Brain pericyte (primary cell): ENCODE measurements around the gene ID2.
A peak's percentile ranks its signal among the peaks of the same experiment; 100 is the strongest.

Source experiments
- DNase-seq: peaks from one replicate; pipeline ENCODE4 v3.0.0-alpha.2; 2012; ENCODE audit warnings: low read depth, low spot score

The ID2 gene

DNA sequence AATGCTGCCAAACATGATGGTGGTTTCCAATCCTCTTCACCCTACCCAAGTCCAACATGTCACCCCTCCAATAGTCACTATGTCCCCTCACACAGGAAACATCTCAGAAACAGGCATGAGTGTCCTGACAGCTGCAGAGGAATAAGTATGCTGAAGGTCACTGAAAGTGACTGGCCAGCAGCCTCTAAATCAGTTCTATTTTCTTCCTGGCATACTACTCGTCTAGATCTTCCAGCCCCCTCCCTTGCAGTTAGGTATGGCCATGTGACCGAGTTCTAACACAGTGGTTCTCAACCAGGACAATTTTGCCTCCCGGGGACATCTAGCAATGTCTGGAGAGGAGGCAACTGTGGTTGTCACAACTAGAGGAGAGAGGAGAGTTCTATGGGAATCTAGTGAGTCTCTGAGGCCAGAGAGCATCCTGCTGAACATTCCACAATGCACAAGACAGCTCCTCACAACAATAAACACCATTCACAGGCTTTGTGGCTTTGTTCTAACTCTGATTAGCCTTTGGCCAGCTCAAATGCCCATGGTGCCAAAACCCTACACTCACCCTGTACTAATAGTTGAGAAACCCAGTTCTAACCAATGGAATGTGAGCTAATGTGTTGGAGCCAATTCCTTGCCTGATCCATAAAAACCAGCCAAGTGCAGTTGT lies 12.6 kb upstream of the ID2 start:
- DNase-seq, result no peak

DNA sequence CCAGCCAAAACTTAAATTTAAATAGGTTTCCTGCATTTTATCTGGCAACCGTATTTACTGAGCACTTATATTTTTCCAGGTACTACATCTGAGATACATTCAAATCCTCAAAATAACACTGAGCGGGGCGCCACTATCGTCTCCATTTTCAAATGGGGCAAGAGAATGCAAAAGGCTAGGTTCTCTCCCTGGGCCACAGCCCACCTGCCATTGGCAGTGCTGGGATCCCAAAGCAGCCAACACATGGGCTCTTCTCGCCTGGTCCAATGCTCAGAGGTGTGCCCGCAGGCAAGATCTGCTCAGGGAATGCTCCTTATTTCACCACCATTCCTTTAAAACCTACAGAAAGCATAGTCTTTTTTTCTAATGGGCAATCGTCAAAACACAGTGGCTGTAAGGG lies 11.3 kb upstream of the ID2 start:
- no peak for DNase-seq

DNA sequence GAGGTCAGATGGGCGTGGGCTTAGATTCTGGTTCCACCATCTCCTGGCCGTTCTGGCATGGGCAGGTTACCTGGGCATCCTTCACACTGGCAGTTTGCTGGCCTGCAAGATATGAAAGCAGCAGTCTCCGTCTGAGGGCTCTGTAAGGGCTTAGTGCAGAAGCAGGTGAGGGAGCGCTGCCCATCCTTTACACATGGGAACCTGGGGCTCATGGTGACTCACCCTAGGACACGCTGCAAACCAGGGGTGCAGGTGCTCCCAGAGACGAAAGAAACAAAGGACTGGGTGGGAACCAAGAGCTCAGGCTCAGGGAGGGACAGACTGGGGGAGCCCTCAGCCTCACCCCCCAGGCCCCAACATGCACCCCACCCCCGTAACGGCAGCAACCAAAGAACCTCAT lies 10.7 kb upstream of the ID2 start:
- no peak for DNase-seq

DNA sequence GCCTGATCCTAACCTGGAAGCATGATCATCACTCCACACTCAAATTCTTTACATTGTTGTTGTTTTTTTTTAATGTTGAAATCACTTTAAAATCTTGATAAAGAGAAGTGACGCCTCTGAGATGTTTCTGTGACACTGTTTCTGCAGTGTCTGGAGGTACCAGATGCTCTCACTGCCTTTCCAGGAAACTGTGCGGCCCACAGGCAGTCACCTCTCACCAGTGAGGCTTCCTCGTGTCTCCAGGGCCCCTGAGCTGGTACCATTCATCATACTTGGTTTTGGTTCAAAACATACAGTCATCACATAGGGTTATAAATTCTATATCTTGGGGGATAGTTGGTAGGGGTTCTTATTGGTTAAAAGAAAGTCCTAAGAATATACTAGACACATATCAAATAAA lies 10.1 kb upstream of the ID2 start:
- no peak for DNase-seq

DNA sequence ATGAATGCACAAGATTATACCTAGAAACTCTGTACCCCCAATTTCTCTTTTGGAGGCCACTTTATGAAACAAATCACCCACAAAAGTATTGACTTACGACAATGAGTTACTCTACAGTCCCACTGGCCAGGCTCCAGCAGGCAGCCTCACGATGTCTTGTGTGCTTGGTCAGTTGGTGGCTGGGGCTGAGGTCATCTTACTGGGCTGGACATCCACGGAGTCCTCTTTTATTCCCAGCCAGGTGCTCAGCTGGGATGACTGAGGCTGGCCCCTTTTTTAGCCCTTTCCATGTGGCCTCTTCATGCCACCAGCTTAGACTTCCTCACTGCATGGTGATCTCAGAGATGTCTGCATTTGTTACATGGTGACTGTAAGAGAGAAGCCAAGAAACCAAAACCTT lies 8.9 kb upstream of the ID2 start:
- DNase-seq, result no peak

DNA sequence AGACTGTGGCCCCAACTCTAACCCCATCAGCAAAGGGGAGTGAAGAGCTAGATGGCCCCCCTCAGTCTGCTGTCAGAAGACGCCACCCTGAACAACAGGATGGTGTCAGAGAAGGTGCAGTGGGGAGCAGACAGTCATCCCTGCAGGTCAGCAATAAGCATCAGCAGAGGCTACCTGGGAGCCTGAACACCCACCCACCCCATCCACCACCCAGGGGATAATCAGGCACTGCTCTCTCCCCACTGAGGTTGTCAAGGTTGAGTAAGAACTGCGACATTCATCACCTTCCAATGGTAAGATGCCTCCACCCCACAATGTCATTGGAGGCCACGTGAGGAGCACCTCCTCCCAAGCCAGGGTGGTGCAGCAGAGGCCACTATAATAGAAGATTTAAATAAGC lies 8.5 kb upstream of the ID2 start:
- no peak for DNase-seq

DNA sequence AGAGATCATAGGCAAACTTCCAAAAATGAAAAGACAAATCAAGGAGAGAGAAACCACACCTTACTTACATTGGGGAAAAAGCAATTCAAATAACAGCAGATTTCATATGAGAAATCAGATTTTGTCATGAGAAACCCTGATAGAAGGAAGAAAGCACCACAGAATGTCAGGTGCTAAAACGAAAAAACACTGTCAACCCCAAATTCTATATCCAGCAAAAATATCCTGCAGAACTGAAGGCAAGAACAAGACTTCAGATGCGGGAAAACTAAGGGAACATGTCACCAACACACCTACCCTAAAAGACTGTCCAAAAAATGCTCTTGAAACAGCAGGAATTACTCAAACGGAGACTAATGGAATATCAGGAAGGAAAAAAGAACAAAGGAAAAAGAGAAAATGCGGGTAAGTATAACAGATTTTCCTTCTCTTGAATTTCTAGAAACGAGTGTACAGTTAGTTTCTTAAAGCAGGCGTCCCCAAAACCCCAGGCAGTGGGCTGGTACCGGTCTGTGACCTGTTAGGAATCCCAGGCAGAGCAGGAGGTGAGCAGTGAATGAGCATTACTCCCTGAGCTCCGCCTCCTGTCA lies 7.3 kb upstream of the ID2 start:
- no peak for DNase-seq

DNA sequence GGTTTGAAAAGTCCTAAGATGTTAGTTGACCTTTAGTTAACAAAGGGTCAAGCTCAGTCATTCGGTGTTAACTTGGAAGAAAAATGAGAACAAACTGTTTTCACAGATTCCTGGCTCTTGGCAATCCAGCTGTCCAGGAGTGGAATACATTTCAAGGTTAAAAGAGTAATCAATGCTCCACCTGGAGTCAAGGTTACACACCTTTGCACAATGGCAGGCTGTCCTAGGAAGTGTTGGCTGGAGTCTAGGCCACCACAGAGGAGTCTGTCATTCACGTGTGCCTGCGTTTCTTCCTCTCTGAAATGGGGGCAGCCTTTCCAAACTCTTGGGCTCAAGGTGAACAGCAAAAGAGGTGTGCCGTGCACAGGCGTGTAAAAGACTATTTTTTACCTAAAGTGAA lies 6.3 kb upstream of the ID2 start:
- no peak for DNase-seq

DNA sequence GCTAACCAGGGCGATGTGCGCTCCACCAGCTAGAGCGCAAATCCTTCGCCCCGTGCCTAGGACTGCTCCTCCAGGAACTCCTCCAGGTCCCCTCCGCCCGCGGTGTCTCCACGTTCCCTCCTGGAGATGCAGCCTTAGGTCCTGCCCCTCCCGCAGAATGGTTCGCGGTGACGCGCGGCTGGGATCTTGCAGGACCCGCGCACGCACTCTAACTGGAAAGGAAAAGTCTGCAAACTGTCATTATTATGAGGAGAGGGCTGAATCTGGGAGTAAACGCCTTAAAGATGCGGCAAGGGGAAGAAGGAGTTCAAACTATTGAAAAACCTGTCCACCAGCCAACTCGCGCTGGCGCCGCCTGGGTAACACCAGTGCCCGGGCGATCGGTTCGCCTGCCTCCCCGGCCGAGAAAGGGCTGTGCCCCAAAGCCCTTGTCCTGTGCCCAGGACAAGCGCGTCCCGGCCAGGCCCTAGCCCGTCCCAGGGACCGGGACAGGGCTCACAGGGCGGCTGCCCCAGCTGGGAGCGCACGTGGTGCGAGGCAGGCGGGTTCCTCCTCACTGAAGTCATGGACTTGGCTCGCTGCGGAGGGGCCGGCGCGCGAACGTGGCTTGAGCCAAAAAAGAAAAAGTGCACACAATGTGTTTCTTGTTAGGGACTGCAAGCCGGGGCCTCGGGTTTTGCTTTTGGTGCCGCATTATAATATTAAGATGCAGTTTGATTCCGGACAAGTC lies 5.5 kb upstream of the ID2 start:
- DNase-seq, result no peak

DNA sequence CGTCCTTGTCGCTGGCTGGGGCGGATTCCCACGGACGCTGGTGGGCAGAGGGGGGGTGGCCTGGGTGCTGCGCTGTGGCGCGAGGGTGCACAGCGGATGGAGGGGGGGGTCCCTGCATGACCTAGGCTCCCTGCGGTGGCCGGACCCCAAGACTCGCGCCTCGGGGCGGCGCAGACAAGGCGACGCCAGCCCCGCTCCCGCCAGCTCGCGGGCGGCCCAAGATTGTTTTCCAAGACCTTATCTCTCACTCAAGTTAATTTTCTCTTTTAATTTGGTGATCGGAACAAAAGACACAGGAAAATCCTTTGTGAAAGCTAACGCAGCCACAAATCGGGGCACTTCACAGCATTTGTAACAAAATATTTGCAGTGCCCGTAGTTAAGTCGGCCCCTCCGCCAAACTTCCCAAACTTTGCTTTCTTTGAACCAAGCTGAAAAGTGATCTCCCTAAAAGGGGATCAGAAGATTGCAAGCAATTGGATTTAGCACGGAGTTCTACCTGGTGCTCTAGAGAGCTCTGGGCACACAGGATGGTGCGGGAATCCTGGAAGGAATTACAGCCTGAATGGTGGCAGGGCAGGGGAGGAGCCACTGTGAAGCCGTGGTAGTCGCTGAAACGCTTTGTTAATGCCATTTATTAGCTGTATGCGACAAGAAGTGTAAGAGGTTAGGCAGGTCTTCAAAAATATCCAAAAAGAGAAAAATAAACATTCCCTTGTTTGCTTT lies 4.8 kb upstream of the ID2 start:
- no peak for DNase-seq

DNA sequence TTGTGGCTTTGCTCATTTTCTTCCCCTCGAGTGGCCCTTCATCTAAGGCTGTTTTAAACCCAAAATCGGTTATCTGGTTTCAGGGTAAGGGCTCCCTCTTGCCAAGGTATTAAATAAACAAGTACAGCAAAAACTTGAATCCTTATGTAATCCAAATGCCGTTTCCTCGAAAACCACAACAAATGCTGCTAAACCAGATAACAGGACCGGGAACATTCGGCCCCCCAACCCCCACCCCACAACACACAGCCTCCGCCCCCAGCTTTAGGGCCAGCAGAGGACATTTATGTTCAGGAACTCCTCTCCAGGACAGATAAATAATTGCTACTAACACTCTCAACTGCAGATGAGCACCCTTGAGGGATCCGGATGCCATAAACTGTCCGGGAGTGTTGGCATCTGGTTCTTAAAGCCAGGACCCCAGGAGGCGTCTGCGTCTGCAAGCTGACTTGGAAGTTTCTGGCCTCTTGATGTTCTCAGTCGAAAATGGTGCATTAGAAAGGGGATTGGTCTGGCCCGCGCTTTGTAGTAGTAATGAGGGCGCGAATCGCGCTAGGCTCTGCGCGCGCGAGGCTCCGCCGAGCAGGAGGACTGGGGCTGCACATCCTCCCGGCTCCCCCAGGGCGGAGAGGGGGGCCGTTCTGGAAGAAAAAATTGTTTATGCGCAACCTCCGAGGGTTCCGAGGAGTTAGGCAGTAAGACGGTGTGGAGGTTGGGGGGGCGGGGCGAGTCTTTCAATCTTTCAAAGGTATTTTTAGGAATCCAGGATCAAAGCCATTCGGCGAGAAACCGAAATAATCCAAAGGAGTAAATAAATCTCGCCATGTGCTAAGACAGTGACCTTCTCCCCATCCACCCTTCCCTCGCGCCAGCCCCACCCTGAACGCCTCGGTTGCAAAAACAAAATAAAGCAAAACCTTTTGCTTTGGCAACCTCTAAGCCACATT lies 3.9 kb upstream of the ID2 start:
- no peak for DNase-seq

DNA sequence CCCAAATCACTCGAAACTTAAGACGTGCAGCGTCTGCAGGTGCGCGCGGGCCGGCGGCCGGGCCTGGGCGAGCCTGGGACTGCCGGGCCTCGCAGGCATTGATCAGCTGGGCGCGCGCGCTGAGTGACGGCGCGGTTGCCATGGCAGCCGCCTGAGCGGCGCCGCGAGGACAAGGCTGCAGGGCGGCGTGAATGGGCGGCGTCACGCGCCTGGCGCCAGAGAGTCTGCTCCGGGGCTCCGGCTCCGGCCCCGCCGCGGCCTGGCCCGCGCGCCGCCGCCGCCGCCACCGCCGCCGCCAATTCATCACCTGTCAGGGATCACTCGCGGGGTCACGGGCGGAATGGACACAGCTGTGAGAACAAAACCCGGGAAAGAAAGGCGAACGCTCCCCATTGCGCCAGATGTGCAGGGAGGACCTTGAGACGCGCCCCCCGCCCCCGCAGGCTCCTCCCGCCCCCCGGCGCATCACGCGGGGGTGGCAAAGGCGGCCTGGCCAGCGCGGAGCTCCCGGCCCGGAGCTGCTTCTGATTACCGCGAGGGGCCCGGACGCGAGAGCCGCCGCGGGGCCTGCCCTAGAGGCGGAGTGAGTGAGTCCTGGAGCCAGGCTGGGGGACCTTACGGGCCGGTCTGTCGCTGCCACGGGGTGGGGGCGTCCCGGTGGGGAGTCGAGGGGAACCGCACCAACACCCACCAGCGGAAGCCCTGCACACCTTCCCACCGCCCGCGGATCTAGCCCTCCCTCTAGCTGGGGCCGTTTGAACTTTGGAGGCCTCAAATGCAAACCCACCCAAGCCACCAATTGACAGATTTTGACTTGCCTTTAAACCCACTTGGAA lies 2.9 kb upstream of the ID2 start:
- DNase-seq, result no peak

DNA sequence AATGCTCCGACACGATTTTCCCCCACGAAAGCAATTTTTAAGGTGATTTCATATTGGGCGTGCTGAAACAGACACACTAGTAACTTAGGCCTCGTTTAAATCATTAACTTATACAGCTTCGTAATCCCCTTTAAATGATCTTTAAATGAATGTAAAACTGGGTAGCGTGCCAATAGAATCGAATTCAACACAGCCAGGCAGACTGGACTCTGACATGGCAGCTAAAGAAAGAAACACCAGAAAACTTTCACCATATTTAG lies 2.4 kb upstream of the ID2 start:
- no peak for DNase-seq

DNA sequence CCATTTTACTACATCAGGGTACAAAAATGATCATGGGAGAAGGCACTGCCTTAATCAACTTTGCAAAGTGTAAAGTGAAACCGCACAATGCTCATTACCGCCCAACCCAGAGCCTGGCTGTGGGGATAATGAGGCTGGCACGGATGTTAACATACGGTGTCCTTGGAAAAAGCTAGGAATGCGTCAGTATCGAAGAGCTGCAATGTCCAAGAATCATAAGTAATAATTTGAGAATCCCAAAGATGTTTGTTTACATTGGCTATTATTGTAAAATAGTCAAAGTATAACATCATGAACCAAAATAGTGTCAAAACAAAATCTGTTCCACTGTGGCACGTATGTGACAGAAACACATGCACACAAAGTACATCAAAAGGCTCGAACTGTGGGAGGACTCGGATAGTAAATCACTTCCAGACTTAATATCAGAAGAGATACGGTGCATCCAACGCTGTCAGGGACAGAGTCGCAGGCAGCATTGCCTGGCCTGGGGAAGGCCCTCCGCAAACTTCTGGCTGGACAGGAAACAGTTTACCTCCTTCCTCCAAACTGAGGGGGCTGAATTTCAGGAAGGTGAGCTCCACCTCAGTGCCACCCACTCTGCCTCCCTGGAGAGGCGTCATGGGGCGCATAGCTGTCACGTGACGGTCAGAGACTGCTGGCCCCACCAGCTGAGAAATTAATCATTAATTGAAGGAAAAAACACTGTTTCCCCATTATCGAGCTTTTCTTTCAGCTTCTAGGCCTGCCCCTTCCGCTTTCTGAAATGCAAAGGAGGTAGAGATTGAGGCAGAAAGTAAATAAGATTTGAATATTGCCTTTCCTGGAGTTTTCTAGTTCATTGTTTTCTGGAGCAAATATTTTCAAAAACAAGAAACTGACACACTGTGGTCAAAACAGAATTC lies 1.8 kb upstream of the ID2 start:
- DNase-seq, result no peak

DNA sequence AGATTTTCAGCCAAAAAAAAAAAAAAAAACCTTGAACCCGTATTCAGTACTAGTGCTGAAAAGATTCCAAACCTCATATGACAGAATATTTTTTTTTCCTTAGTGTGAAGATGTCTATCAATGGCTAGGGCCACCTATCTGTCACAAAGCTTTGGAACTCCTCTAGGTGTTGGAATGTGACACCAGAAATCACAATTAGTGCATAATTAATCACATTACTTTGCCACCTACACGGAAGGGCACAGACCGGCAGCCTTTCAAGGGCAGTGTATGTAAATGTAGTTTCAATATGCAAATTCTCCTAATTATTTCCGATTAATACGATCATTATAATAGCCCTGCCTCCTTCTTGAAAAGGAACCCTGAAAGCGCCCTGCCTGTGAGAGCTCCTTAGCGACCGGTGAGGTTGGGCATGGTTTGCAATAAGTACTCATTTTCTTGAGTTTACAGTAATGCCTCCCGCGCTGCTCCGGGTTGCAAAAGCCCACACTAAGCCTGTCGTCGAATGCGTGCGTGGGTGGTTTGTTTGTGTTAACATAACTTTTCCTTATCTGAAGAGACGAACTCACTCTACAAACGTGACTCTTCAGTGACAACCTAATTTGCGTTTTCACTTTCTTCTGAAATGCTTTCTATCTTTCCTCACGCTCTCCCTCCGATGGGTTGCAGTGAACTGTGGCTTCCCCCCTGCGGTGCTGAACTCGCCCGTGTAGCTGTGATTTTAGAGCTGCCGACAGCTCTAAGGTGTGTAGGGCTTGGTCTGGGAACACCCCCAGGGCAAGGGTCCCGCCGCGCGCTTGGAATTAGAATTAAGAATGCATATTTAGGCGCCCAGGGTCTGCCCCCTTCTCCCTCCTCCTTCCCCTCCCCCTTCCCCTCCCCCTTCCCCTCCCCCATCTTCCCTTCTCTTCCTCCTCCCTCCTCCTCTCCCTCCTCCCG lies 765 bp upstream of the ID2 start:
- DNase-seq, result peak; percentile 50

DNA sequence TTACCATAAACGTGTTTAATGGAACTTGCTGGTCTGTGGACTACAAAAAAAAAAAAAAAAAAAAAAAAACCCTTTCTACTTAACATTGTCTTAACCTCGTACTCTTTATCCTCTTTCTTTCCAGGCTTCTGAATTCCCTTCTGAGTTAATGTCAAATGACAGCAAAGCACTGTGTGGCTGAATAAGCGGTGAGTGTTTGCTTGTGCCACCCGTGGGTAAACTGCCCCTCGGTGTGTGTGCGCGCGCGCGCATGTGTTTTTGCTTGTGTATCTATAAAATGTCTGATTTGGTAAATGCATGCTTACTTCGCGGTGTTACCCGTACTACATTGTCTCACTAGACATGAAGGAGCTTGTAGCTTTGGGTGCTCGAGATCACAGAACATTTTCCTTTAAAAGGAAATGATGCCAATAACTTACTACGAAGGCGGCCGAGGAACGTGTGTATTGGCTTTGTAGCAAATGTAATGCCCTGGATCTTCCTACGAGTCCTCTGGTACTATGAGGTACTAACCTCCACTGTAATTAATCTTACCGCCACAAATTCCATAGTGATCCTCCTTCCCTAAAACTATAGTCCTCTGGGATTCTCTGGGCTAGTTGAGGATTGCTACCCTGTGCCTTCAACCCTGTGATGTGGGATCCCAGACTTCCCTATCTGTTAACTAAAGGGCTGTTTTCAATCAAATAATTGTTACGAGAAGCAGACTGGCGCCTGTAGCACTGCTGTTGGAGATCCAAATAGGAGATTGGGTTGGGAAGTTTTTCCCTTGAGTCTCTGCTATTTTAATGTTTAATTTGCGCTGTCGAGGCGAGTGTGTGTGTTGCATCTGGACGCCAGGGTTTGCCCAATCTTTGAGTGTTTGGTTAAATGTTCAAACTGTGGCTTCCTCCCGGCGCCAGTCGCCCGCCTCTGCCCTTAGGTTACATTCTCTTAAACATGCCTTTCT lies 1.1 kb downstream of the ID2 start:
- DNase-seq, result no peak

DNA sequence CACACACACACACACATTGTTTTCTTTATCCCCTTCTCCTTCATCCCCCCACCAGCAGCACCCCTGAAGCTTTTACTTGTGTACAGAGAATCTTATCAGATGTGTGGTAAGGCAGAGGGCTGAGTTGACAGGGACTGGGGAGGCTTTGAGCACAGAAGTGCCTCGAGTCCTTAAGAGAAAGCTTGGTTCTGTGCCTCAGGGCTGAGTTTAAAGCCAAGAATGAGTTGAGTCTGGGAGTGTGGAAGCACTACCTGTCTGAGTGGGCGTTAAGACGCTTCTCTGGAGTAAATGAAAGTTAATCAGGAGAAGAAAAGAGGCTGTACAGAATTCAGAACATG lies 2.7 kb downstream of the ID2 start:
- DNase-seq, result no peak
